HepG2 (cell line): Measurements from ENCODE around the gene LRRC3. TPM values are rescaled to one million over a fixed set of nuclear protein-coding genes. Genes with fewer than 3 reads are reported as not detected.

Experiments used
- ATF1 ChIP-seq: IDR thresholded peaks from 2 replicates; pipeline ENCODE4 v1.6.1; 2016; ENCODE audit warnings: mild to moderate bottlenecking, control low read depth
- ATF5 ChIP-seq: sonication (generic); formaldehyde crosslinking; IDR thresholded peaks from 2 replicates; pipeline ENCODE4 v1.4.0; 2020; ENCODE audit warnings: mild to moderate bottlenecking, low read depth, missing genetic modification reagents
- FOSL1 ChIP-seq: sonication (generic); formaldehyde crosslinking; IDR thresholded peaks from 2 replicates; pipeline ENCODE4 v1.9.0; 2021; ENCODE audit warnings: missing genetic modification reagents, borderline replicate concordance
- MXD4 ChIP-seq: IDR thresholded peaks from 2 replicates; pipeline ENCODE4 v1.6.1; 2016; ENCODE audit warnings: mild to moderate bottlenecking, missing biosample characterization, missing genetic modification reagents
- NR2F6 ChIP-seq, 2 experiments: IDR thresholded peaks; 2 replicates each; pipeline ENCODE4 v1.6.1; 2016; ENCODE audit warnings: antibody characterized with exemption in 1 of 2, mild to moderate bottlenecking in 1 of 2
- PITX1 ChIP-seq: sonication (generic); formaldehyde crosslinking; IDR thresholded peaks from 2 replicates; pipeline ENCODE4 v1.5.1; 2020; ENCODE audit warnings: mild to moderate bottlenecking, missing genetic modification reagents
- PRDM4 ChIP-seq: sonication (generic); formaldehyde crosslinking; IDR thresholded peaks from 2 replicates; pipeline ENCODE4 v1.9.0; 2021; ENCODE audit warnings: missing genetic modification reagents, borderline replicate concordance
- SP1 ChIP-seq, 2 experiments: fragments of 450-650 bp in 1 of 2; sonication (generic) in 1 of 2; formaldehyde crosslinking in 1 of 2; IDR thresholded peaks; 2 replicates each; pipeline versions ENCODE4 v1.4.0 to v1.6.1; 2016 to 2020; ENCODE audit warnings: missing genetic modification reagents in 1 of 2
- ZNF136 ChIP-seq: sonication (generic); formaldehyde crosslinking; IDR thresholded peaks from 2 replicates; pipeline ENCODE4 v1.8.1; 2022; ENCODE audit warnings: low read depth, mild to moderate bottlenecking, moderate library complexity, missing genetic modification reagents
- ZNF224 ChIP-seq: sonication (generic); formaldehyde crosslinking; IDR thresholded peaks from 2 replicates; pipeline ENCODE4 v1.5.0; 2020; ENCODE audit warnings: mild to moderate bottlenecking, missing genetic modification reagents
- ZNF230 ChIP-seq: sonication (generic); formaldehyde crosslinking; IDR thresholded peaks from 2 replicates; pipeline ENCODE4 v1.4.0; 2020; ENCODE audit warnings: mild to moderate bottlenecking, missing genetic modification reagents
- ZNF282 ChIP-seq: fragments of 450-650 bp; IDR thresholded peaks from 2 replicates; pipeline ENCODE4 v1.6.1; 2018; ENCODE audit not compliant: partially characterized antibody
- polyA plus RNA-seq, 8 experiments: library from polyadenylated mRNA; depleted of rRNA in 3 of 8; stranded (reverse) in 7 of 8; unstranded in 1 of 8; fragments of >200 nt; fragmentation: Illumina TruSeq in 4 of 8; extraction: Trizol in 4 of 8; gene quantifications; 2 replicates each; pipeline versions ENCODE4 v1.2.1 to v1.2.3, GENCODE V29; 2011 to 2016; ENCODE audit warnings: low read depth in 4 of 8, missing spikeins in 1 of 8, mixed read lengths in 1 of 8; ENCODE audit not compliant: insufficient read depth in 1 of 8
- total RNA-seq, 5 experiments: library from RNA; depleted of rRNA; stranded (reverse); fragments of >200 nt; fragmentation: Illumina TruSeq; extraction: Trizol; gene quantifications; 2 replicates each; pipeline ENCODE4 v1.2.3, GENCODE V29; 2016; ENCODE audit warnings: low read depth in 1 of 5
- TF ChIP-seq, protein P1 (sequence below): sonication (generic); formaldehyde crosslinking; IDR thresholded peaks from 2 replicates; pipeline ENCODE4 v1.5.1; 2020; ENCODE audit warnings: mild to moderate bottlenecking, missing genetic modification reagents, moderate library complexity
- TF ChIP-seq, protein P2 (sequence below): IDR thresholded peaks from 2 replicates; pipeline ENCODE4 v1.6.1; 2016; ENCODE audit warnings: low read depth, borderline replicate concordance
- TF ChIP-seq, protein P3 (sequence below): sonication (generic); formaldehyde crosslinking; conservative IDR thresholded peaks from 2 replicates; pipeline ENCODE4 v1.8.0; 2022; ENCODE audit warnings: low read depth, missing genetic modification reagents
- TF ChIP-seq, protein P4 (sequence below): sonication (generic); formaldehyde crosslinking; IDR thresholded peaks from 2 replicates; pipeline ENCODE4 v1.5.0; 2020; ENCODE audit warnings: mild to moderate bottlenecking, missing genetic modification reagents, borderline replicate concordance

The LRRC3 gene
- total and polyA plus RNA-seq, 2 of the 13 experiments (the other 11 are each of a cell fraction or from before 2014, with no cell fraction given), result 4.8 to 16.5 TPM

GRCh38 chr21:44506279-44507255 lies 51.3 kb downstream of the LRRC3 start (continued):
- no peak for TF ChIP-seq ZNF230
- TF ChIP-seq, protein P1, sequence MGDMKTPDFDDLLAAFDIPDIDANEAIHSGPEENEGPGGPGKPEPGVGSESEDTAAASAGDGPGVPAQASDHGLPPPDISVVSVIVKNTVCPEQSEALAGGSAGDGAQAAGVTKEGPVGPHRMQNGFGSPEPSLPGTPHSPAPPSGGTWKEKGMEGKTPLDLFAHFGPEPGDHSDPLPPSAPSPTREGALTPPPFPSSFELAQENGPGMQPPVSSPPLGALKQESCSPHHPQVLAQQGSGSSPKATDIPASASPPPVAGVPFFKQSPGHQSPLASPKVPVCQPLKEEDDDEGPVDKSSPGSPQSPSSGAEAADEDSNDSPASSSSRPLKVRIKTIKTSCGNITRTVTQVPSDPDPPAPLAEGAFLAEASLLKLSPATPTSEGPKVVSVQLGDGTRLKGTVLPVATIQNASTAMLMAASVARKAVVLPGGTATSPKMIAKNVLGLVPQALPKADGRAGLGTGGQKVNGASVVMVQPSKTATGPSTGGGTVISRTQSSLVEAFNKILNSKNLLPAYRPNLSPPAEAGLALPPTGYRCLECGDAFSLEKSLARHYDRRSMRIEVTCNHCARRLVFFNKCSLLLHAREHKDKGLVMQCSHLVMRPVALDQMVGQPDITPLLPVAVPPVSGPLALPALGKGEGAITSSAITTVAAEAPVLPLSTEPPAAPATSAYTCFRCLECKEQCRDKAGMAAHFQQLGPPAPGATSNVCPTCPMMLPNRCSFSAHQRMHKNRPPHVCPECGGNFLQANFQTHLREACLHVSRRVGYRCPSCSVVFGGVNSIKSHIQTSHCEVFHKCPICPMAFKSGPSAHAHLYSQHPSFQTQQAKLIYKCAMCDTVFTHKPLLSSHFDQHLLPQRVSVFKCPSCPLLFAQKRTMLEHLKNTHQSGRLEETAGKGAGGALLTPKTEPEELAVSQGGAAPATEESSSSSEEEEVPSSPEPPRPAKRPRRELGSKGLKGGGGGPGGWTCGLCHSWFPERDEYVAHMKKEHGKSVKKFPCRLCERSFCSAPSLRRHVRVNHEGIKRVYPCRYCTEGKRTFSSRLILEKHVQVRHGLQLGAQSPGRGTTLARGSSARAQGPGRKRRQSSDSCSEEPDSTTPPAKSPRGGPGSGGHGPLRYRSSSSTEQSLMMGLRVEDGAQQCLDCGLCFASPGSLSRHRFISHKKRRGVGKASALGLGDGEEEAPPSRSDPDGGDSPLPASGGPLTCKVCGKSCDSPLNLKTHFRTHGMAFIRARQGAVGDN (CRISPR knock-in tag), result peak; percentile 93
- TF ChIP-seq ATF5 (CRISPR knock-in tag), result no peak
- TF ChIP-seq ZNF282, result no peak
- no peak for TF ChIP-seq MXD4 (CRISPR knock-in tag)
- TF ChIP-seq, protein P2, sequence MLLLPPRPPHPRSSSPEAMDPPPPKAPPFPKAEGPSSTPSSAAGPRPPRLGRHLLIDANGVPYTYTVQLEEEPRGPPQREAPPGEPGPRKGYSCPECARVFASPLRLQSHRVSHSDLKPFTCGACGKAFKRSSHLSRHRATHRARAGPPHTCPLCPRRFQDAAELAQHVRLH, result no peak
- TF ChIP-seq, protein P3, sequence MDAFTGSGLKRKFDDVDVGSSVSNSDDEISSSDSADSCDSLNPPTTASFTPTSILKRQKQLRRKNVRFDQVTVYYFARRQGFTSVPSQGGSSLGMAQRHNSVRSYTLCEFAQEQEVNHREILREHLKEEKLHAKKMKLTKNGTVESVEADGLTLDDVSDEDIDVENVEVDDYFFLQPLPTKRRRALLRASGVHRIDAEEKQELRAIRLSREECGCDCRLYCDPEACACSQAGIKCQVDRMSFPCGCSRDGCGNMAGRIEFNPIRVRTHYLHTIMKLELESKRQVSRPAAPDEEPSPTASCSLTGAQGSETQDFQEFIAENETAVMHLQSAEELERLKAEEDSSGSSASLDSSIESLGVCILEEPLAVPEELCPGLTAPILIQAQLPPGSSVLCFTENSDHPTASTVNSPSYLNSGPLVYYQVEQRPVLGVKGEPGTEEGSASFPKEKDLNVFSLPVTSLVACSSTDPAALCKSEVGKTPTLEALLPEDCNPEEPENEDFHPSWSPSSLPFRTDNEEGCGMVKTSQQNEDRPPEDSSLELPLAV (CRISPR knock-in tag), result no peak
- TF ChIP-seq, protein P4, sequence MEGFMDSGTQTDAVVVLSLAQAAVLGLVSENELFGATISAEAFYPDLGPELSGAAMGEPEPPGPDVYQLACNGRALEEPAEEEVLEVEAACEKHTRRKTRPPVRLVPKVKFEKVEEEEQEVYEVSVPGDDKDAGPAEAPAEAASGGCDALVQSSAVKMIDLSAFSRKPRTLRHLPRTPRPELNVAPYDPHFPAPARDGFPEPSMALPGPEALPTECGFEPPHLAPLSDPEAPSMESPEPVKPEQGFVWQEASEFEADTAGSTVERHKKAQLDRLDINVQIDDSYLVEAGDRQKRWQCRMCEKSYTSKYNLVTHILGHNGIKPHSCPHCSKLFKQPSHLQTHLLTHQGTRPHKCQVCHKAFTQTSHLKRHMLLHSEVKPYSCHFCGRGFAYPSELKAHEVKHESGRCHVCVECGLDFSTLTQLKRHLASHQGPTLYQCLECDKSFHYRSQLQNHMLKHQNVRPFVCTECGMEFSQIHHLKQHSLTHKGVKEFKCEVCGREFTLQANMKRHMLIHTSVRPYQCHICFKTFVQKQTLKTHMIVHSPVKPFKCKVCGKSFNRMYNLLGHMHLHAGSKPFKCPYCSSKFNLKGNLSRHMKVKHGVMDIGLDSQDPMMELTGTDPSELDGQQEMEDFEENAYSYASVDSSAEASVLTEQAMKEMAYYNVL (CRISPR knock-in tag), result peak; percentile 33; the same call in 1 of the 2 replicates
- TF ChIP-seq ATF1 (CRISPR knock-in tag), result no peak
- no peak for TF ChIP-seq NR2F6 (IDR thresholded peaks at IDR 0.05)
- no peak for TF ChIP-seq NR2F6 (CRISPR knock-in tag; IDR thresholded peaks at IDR 0.05)
- no peak for TF ChIP-seq ZNF136 (CRISPR knock-in tag)
- TF ChIP-seq FOSL1 (CRISPR knock-in tag), result no peak
- no peak for TF ChIP-seq PRDM4 (CRISPR knock-in tag)
- TF ChIP-seq ZNF224 (CRISPR knock-in tag), result 0 out of 2 replicates have a peak, but pooled peaks have one; percentile 43
- TF ChIP-seq SP1 (IDR thresholded peaks at IDR 0.05), result no peak
- TF ChIP-seq SP1 (CRISPR knock-in tag; IDR thresholded peaks at IDR 0.05), result 0 out of 2 replicates have a peak, but pooled peaks have one; percentile 5
- peak; percentile 45; the same call in 1 of the 2 replicates for TF ChIP-seq PITX1 (CRISPR knock-in tag)
